SH-SY5Y (cell line): ENCODE data around the gene SMIM3.

ENCODE experiments used
- GATA2 ChIP-seq: IDR thresholded peaks from 2 replicates; pipeline ENCODE4 v1.6.1; 2011; ENCODE audit warnings: mild to moderate bottlenecking, low read depth, low read length
- GATA3 ChIP-seq: IDR thresholded peaks from 2 replicates; pipeline ENCODE4 v1.6.1; 2011; ENCODE audit warnings: low read depth, mild to moderate bottlenecking, low read length, moderate library complexity

- TF ChIP-seq GATA3 = no peak
- TF ChIP-seq GATA2 = no peak
Observed at GRCh38 chr5:150801117-150801927, 22.8 kb downstream of the SMIM3 start.
